Astrocyte (in vitro differentiated cells and primary cell): ENCODE measurements around the gene DENND10. TPM values are rescaled to one million over a fixed set of nuclear protein-coding genes. Genes with fewer than 3 reads are reported as not detected.
"Not testable (repeated sequence)": the region's sequence is repeated elsewhere in the genome, so short reads cannot be mapped to it uniquely, and the experiment has no call there.

Experiments used
- DNase-seq: peaks from one replicate; pipeline ENCODE4 v3.0.0-alpha.2; 2010; ENCODE audit warnings: low read depth
- FAIRE-seq: peaks from 2 replicates; lab custom pipeline; 2011; peaks lifted over from hg19 to GRCh38; lab: Jason Lieb, UNC
- H2AFZ ChIP-seq: 2 replicates; pipeline ENCODE4 v1.6.0; 2012; ENCODE audit warnings: low read depth, low read length, inconsistent platforms
- H3K27ac ChIP-seq: 2 replicates; pipeline ENCODE4 v1.5.1; 2011; ENCODE audit warnings: low read depth, low read length, inconsistent platforms
- H3K27me3 ChIP-seq: 2 replicates; pipeline ENCODE4 v1.6.0; 2011; ENCODE audit warnings: low read length, inconsistent platforms; ENCODE audit not compliant: insufficient read depth
- H3K36me3 ChIP-seq: 2 replicates; pipeline ENCODE4 v1.5.1; 2011; ENCODE audit warnings: low read length, inconsistent platforms; ENCODE audit not compliant: insufficient read depth
- H3K4me1 ChIP-seq: 2 replicates; pipeline ENCODE4 v1.5.1; 2011; ENCODE audit warnings: low read length, inconsistent platforms; ENCODE audit not compliant: insufficient read depth
- H3K4me2 ChIP-seq: 2 replicates; pipeline ENCODE4 v1.6.0; 2012; ENCODE audit warnings: low read length, inconsistent platforms
- H3K4me3 ChIP-seq: 2 replicates; pipeline ENCODE4 v1.5.1; 2011; ENCODE audit warnings: low read depth, mild to moderate bottlenecking, low read length, inconsistent platforms; ENCODE audit not compliant: insufficient read depth
- H3K79me2 ChIP-seq: 2 replicates; pipeline ENCODE4 v1.6.0; 2012; ENCODE audit warnings: mild to moderate bottlenecking, low read length, inconsistent platforms; ENCODE audit not compliant: insufficient read depth
- H3K9ac ChIP-seq: 2 replicates; pipeline ENCODE4 v1.6.0; 2012; ENCODE audit warnings: mild to moderate bottlenecking, low read length, inconsistent platforms
- H3K9me3 ChIP-seq: 2 replicates; pipeline ENCODE4 v1.5.1; 2012; ENCODE audit warnings: low read depth, mild to moderate bottlenecking, low read length, inconsistent platforms; ENCODE audit not compliant: insufficient read depth
- H4K20me1 ChIP-seq: 2 replicates; pipeline ENCODE4 v1.6.0; 2012; ENCODE audit warnings: low read length, inconsistent platforms; ENCODE audit not compliant: insufficient read depth
- H3K27ac Mint-ChIP-seq: one replicate; pipeline ENCODE4 v1.8.0; 2021; ENCODE audit warnings: mild to moderate bottlenecking, mixed read lengths; ENCODE audit not compliant: unreplicated experiment
- H3K27me3 Mint-ChIP-seq: one replicate; pipeline ENCODE4 v1.8.0; 2021; ENCODE audit warnings: low read depth, mixed read lengths; ENCODE audit not compliant: unreplicated experiment
- H3K36me3 Mint-ChIP-seq: one replicate; pipeline ENCODE4 v1.8.0; 2021; ENCODE audit warnings: low read depth, mixed read lengths; ENCODE audit not compliant: unreplicated experiment
- H3K4me1 Mint-ChIP-seq: one replicate; pipeline ENCODE4 v1.8.0; 2021; ENCODE audit warnings: low read depth, mixed read lengths; ENCODE audit not compliant: unreplicated experiment
- H3K4me3 Mint-ChIP-seq: one replicate; pipeline ENCODE4 v1.8.0; 2021; ENCODE audit warnings: mild to moderate bottlenecking, moderate library complexity, mixed read lengths; ENCODE audit not compliant: unreplicated experiment
- H3K9me3 Mint-ChIP-seq: one replicate; pipeline ENCODE4 v1.8.0; 2021; ENCODE audit warnings: mild to moderate bottlenecking, mixed read lengths; ENCODE audit not compliant: unreplicated experiment
- EZH2 ChIP-seq: IDR thresholded peaks from 2 replicates; pipeline ENCODE4 v1.6.1; 2012; ENCODE audit warnings: mild to moderate bottlenecking, low read length, inconsistent platforms; ENCODE audit not compliant: insufficient read depth
- total RNA-seq: library from RNA; stranded (reverse); gene quantifications from 2 replicates; pipeline ENCODE4 v1.2.1, GENCODE V29; 2021
- TF ChIP-seq, protein P1 (sequence below): IDR thresholded peaks from 2 replicates; pipeline ENCODE4 v1.5.1; 2011; ENCODE audit warnings: low read depth, mild to moderate bottlenecking, inconsistent platforms, low read length, moderate library complexity; ENCODE audit not compliant: insufficient read depth

DENND10 gene
- total RNA-seq, 1 donor from 2014 or later: 41.8 TPM

DNA sequence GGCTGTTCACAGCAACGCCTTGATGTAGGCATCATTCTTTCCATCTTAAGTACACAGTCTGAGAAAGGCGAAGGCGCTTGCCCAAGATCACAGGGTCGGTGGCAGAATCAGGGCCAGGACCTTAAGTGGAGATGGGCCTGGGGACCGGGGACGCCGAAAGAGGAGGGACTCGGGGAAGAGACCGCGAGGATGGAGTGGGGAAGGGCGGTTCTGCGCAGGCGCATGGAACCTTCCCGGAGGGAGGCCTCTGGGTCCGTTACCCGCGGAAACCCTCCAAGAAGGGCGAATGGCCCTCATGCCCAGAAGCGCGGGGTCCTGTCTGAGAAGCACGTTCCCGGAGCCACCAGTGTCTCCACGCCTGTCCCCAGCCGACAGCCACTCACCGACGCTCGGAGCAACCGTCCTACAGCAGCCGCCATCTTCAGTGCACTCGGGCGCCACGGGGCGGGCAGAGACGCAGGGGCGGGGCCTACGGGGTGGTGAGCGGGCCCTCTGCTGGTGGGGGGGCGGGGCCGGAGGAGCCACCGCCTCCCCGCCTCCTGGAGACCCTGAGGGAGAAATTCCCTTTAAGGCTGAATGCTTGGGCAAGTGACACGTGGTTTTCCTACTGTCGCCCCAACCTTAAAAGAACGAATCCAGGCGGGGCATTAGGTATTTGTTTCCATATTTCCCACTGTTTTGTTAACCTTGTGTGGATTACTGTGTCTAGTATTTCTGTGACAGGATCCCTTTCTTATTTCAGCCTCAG lies 74.6 kb downstream of the DENND10 start, which contains the start of gene PRDX3:
Gene PRDX3, minus strand, starts transcription at position 441 of the 748 bp plus-strand sequence. Its CDS starts 22 bp downstream, at position 419.
- DNase-seq (peak; percentile 69), FAIRE-seq (no peak)
- H3K27ac ChIP-seq: peak within 1 kb of the TSS; percentile 96

GRCh38 chr10:119180850-119181400 lies 77.0 kb downstream of the DENND10 start:
- not testable (repeated sequence) for H3K4me3 ChIP-seq, FAIRE-seq, H3K27me3 ChIP-seq, H3K36me3 ChIP-seq, H3K9ac ChIP-seq, H3K36me3 Mint-ChIP-seq, H3K27ac Mint-ChIP-seq, H3K4me1 Mint-ChIP-seq, DNase-seq, H3K9me3 ChIP-seq, H3K9me3 Mint-ChIP-seq, H3K4me3 Mint-ChIP-seq, H3K4me2 ChIP-seq, H2AFZ ChIP-seq, H3K4me1 ChIP-seq, H3K27ac ChIP-seq, H3K27me3 Mint-ChIP-seq
- H3K79me2 ChIP-seq: peaks cover 26% of the 10 kb centered on the region
- H4K20me1 ChIP-seq: peaks cover 12% of the 10 kb centered on the region

More for the DNA sequence above, 74.6 kb downstream of the DENND10 start, which contains the start of gene PRDX3:
- peaks cover 48% of the 10 kb centered on the region for H3K79me2 ChIP-seq
- H3K4me2 ChIP-seq: peak within 1 kb of the TSS; percentile 94
- H3K27me3 ChIP-seq: no peaks in the 10 kb centered on the region
- peaks cover 12% of the 10 kb centered on the region for H3K4me1 Mint-ChIP-seq
- no peaks in the 10 kb centered on the region for H3K9me3 ChIP-seq
- peak within 1 kb of the TSS; percentile 98 for H2AFZ ChIP-seq
- H3K27me3 Mint-ChIP-seq: no peaks in the 10 kb centered on the region
- peaks cover 12% of the 10 kb centered on the region for H3K36me3 ChIP-seq
- peak within 1 kb of the TSS; percentile 96 for H3K4me3 ChIP-seq
- H3K9me3 Mint-ChIP-seq: no peaks in the 10 kb centered on the region
- no peak for TF ChIP-seq EZH2
- TF ChIP-seq, protein P1, sequence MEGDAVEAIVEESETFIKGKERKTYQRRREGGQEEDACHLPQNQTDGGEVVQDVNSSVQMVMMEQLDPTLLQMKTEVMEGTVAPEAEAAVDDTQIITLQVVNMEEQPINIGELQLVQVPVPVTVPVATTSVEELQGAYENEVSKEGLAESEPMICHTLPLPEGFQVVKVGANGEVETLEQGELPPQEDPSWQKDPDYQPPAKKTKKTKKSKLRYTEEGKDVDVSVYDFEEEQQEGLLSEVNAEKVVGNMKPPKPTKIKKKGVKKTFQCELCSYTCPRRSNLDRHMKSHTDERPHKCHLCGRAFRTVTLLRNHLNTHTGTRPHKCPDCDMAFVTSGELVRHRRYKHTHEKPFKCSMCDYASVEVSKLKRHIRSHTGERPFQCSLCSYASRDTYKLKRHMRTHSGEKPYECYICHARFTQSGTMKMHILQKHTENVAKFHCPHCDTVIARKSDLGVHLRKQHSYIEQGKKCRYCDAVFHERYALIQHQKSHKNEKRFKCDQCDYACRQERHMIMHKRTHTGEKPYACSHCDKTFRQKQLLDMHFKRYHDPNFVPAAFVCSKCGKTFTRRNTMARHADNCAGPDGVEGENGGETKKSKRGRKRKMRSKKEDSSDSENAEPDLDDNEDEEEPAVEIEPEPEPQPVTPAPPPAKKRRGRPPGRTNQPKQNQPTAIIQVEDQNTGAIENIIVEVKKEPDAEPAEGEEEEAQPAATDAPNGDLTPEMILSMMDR: no peak
- H3K4me3 Mint-ChIP-seq: peak within 1 kb of the TSS; percentile 97
- H3K4me1 ChIP-seq: peaks cover 8% of the 10 kb centered on the region
- H3K27ac Mint-ChIP-seq: peak within 1 kb of the TSS; percentile 97
- H4K20me1 ChIP-seq: peaks cover 24% of the 10 kb centered on the region
- peak within 1 kb of the TSS; percentile 97 for H3K9ac ChIP-seq
- peaks cover 4% of the 10 kb centered on the region for H3K36me3 Mint-ChIP-seq

- no peak overlapping the region for H3K27ac Mint-ChIP-seq
- Histone ChIP-seq H3K27ac (no peak overlapping the region), H3K4me1 (peaks cover 3% of the 10 kb centered on the region), H3K4me2 (no peak overlapping the region), H4K20me1 (no peaks in the 10 kb centered on the region), H3K79me2 (no peaks in the 10 kb centered on the region), H3K9me3 (no peaks in the 10 kb centered on the region), H3K36me3 (no peaks in the 10 kb centered on the region), H2AFZ (no peak overlapping the region), H3K4me3 (no peak overlapping the region), H3K27me3 (no peaks in the 10 kb centered on the region), H3K9ac (no peak overlapping the region)
- H3K36me3 Mint-ChIP-seq: no peaks in the 10 kb centered on the region
- peaks cover 9% of the 10 kb centered on the region for H3K4me1 Mint-ChIP-seq
- DNase-seq (no peak), FAIRE-seq (no peak)
- no peak for TF ChIP-seq EZH2
- TF ChIP-seq, protein P1: no peak
- no peak overlapping the region for H3K4me3 Mint-ChIP-seq
- no peaks in the 10 kb centered on the region for H3K27me3 Mint-ChIP-seq
- H3K9me3 Mint-ChIP-seq: peaks cover 2% of the 10 kb centered on the region
Measured at GRCh38 chr10:119183664-119184412, 79.9 kb downstream of the DENND10 start.
